HG03442 (cell line): ENCODE data around the gene CRYBG2.
"Not testable (repeated sequence)": the region's sequence is repeated elsewhere in the genome, so short reads cannot be mapped to it uniquely, and the experiment has no call there.

ENCODE experiments used
- ATAC-seq: cut with Tn5 transposase; IDR thresholded peaks from one replicate; pipeline ENCODE4 v1.9.1; 2021; ENCODE audit warnings: mild to moderate bottlenecking, moderate library complexity; ENCODE audit not compliant: unreplicated experiment

CRYBG2 gene

GRCh38 chr1:26297057-26297790 lies 56.7 kb downstream of the CRYBG2 start:
- ATAC-seq = no peak

GRCh38 chr1:26296340-26297056 lies 57.4 kb downstream of the CRYBG2 start:
- no peak for ATAC-seq

GRCh38 chr1:26295194-26296138 lies 58.5 kb downstream of the CRYBG2 start:
- ATAC-seq = no peak

GRCh38 chr1:26293911-26294463 lies 59.9 kb downstream of the CRYBG2 start:
- no peak for ATAC-seq

GRCh38 chr1:26292735-26293134 lies 61.2 kb downstream of the CRYBG2 start:
- ATAC-seq = not testable (repeated sequence)

GRCh38 chr1:26291939-26292338 lies 62.0 kb downstream of the CRYBG2 start:
- ATAC-seq = no peak

- ATAC-seq = no peak
Observed at GRCh38 chr1:26291433-26291832, 62.5 kb downstream of the CRYBG2 start.

- ATAC-seq = no peak
Observed at GRCh38 chr1:26290882-26291261, 63.1 kb downstream of the CRYBG2 start.

GRCh38 chr1:26290122-26290881 lies 63.6 kb downstream of the CRYBG2 start:
- ATAC-seq = no peak

- ATAC-seq = no peak
Observed at GRCh38 chr1:26289158-26290059, 64.5 kb downstream of the CRYBG2 start.

GRCh38 chr1:26288311-26288941 lies 65.5 kb downstream of the CRYBG2 start:
- ATAC-seq = no peak

GRCh38 chr1:26287811-26288210 lies 66.1 kb downstream of the CRYBG2 start:
- no peak for ATAC-seq

- ATAC-seq = no peak
Observed at GRCh38 chr1:26287033-26287711, 66.8 kb downstream of the CRYBG2 start.

GRCh38 chr1:26286064-26286416 lies 67.9 kb downstream of the CRYBG2 start:
- no peak for ATAC-seq

- no peak for ATAC-seq
Observed at GRCh38 chr1:26285366-26286063, 68.4 kb downstream of the CRYBG2 start.

- peak; percentile 35 for ATAC-seq
Observed at GRCh38 chr1:26284597-26285347, 69.2 kb downstream of the CRYBG2 start.
